ENCODE results near the gene LZTS3.
"Not testable (repeated sequence)": the region's sequence is repeated elsewhere in the genome, so short reads cannot be mapped to it uniquely, and the experiment has no call there.

LZTS3 gene

GRCh38 chr20:3167738-3168078 lies 5.6 kb downstream of the LZTS3 start:
- no peak for DNase-seq (ENCODE audit: low read depth in 2 of 2)

- DNase-seq (ENCODE audit: low read depth in 2 of 2) = no peak
Measured at GRCh38 chr20:3166913-3167342, 6.4 kb downstream of the LZTS3 start.

GRCh38 chr20:3166338-3166912 lies 6.9 kb downstream of the LZTS3 start:
- no peak for DNase-seq (ENCODE audit: low read depth in 2 of 2)

- DNase-seq (ENCODE audit: low read depth in 2 of 2) = no peak
Measured at GRCh38 chr20:3165473-3166337, 7.6 kb downstream of the LZTS3 start.

- no peak for DNase-seq (ENCODE audit: low read depth in 2 of 2)
Measured at GRCh38 chr20:3164763-3165410, 8.5 kb downstream of the LZTS3 start.

GRCh38 chr20:3164043-3164762 lies 9.1 kb downstream of the LZTS3 start:
- DNase-seq (ENCODE audit: low read depth in 2 of 2) = no peak

GRCh38 chr20:3163099-3164042 lies 10.0 kb downstream of the LZTS3 start:
- DNase-seq (ENCODE audit: low read depth in 2 of 2) = no peak

- DNase-seq (ENCODE audit: low read depth in 2 of 2) = no peak
Measured at GRCh38 chr20:3162080-3162611, 11.2 kb downstream of the LZTS3 start.

GRCh38 chr20:3161316-3162079 lies 11.9 kb downstream of the LZTS3 start:
- no peak for DNase-seq (ENCODE audit: low read depth in 2 of 2)

- DNase-seq (ENCODE audit: low read depth in 2 of 2) = no peak
Measured at GRCh38 chr20:3160418-3160817, 12.9 kb downstream of the LZTS3 start.

GRCh38 chr20:3158968-3159431 lies 14.3 kb downstream of the LZTS3 start:
- DNase-seq (ENCODE audit: low read depth in 2 of 2) = no peak

- no peak for DNase-seq (ENCODE audit: low read depth in 2 of 2)
Measured at GRCh38 chr20:3157817-3158216, 15.5 kb downstream of the LZTS3 start.

GRCh38 chr20:3156811-3157619 lies 16.3 kb downstream of the LZTS3 start:
- DNase-seq (ENCODE audit: low read depth in 2 of 2) = no peak

GRCh38 chr20:3152057-3152644 lies 21.2 kb downstream of the LZTS3 start:
- not testable (repeated sequence) for DNase-seq (ENCODE audit: low read depth in 2 of 2)

- no peak for DNase-seq (ENCODE audit: low read depth in 2 of 2)
Measured at GRCh38 chr20:3150908-3151307, 22.4 kb downstream of the LZTS3 start.

GRCh38 chr20:3146732-3147341 lies 26.5 kb downstream of the LZTS3 start:
- no peak for DNase-seq (ENCODE audit: low read depth in 2 of 2)

- DNase-seq (ENCODE audit: low read depth in 2 of 2) = no peak
Measured at GRCh38 chr20:3141757-3142156, 31.6 kb downstream of the LZTS3 start.

- DNase-seq (ENCODE audit: low read depth in 2 of 2) = no peak
Measured at GRCh38 chr20:3137492-3137891, 35.9 kb downstream of the LZTS3 start.
